DOHH2 (cell line): Measurements from ENCODE around the gene RASIP1.

Source experiments
- H3F3A ChIP-seq: fragments of 200-600 bp; sonication (generic), shearing (Covaris generic); 2 replicates; pipeline ENCODE4 v1.6.0; 2016; ENCODE audit warnings: antibody characterized with exemption, mild to moderate bottlenecking; ENCODE audit not compliant: control insufficient read depth, insufficient read depth
- H3K27ac ChIP-seq: fragments of 200-600 bp; sonication (generic); 2 replicates; pipeline ENCODE4 v1.5.1; 2014; ENCODE audit warnings: low read depth, mild to moderate bottlenecking, low read length, moderate library complexity
- H3K27me3 ChIP-seq: fragments of 200-600 bp; sonication (generic); 2 replicates; pipeline ENCODE4 v1.6.1; 2014; ENCODE audit warnings: mild to moderate bottlenecking, low read length, mixed read lengths; ENCODE audit not compliant: control insufficient read depth
- H3K36me3 ChIP-seq: fragments of 200-600 bp; sonication (generic); 2 replicates; pipeline ENCODE4 v1.6.1; 2014; ENCODE audit warnings: mild to moderate bottlenecking, low read length, moderate library complexity, mixed read lengths; ENCODE audit not compliant: control insufficient read depth
- H3K4me1 ChIP-seq: fragments of 200-600 bp; sonication (generic); 2 replicates; pipeline ENCODE4 v1.6.1; 2014; ENCODE audit warnings: mild to moderate bottlenecking, low read length, mixed read lengths; ENCODE audit not compliant: control insufficient read depth
- H3K4me2 ChIP-seq: fragments of 200-600 bp; sonication (generic); 2 replicates; pipeline ENCODE4 v1.6.0; 2014; ENCODE audit warnings: mild to moderate bottlenecking, low read length, moderate library complexity
- H3K4me3 ChIP-seq: fragments of 200-600 bp; sonication (generic); 2 replicates; pipeline ENCODE4 v1.5.1; 2014; ENCODE audit warnings: mild to moderate bottlenecking, low read length, mixed read lengths
- H3K79me2 ChIP-seq: fragments of 200-600 bp; sonication (generic); 2 replicates; pipeline ENCODE4 v1.6.1; 2014; ENCODE audit warnings: mild to moderate bottlenecking, low read length, mixed read lengths; ENCODE audit not compliant: control insufficient read depth
- H3K9me2 ChIP-seq: fragments of 200-600 bp; sonication (generic); replicated peaks from 2 replicates; pipeline ENCODE4 v1.6.1; 2014; ENCODE audit warnings: mild to moderate bottlenecking, low read length, mixed read lengths; ENCODE audit not compliant: control insufficient read depth
- H3K9me3 ChIP-seq: fragments of 200-600 bp; sonication (generic); 2 replicates; pipeline ENCODE4 v1.6.1; 2014; ENCODE audit warnings: antibody characterized with exemption, low read length, mixed read lengths; ENCODE audit not compliant: control insufficient read depth, insufficient read depth
- H4K20me1 ChIP-seq: fragments of 200-600 bp; sonication (generic); 2 replicates; pipeline ENCODE4 v1.6.0; 2014; ENCODE audit warnings: low read depth, mild to moderate bottlenecking, antibody characterized with exemption, low read length, moderate library complexity; ENCODE audit not compliant: control insufficient read depth, insufficient read depth
- EZH2phosphoT487 ChIP-seq: fragments of 200-600 bp; sonication (generic); IDR thresholded peaks from 2 replicates; pipeline ENCODE4 v1.6.1; 2017; ENCODE audit warnings: borderline replicate concordance, mild to moderate bottlenecking, antibody characterized with exemption, low read length, moderate library complexity, mixed read lengths
- TF ChIP-seq, protein P1 (sequence below): fragments of 200-600 bp; sonication (generic); IDR thresholded peaks from one replicate; pipeline ENCODE4 v1.5.1; 2014; ENCODE audit warnings: antibody characterized with exemption, mild to moderate bottlenecking, low read depth, low read length; ENCODE audit not compliant: poor library complexity, severe bottlenecking

RASIP1 gene

DNA sequence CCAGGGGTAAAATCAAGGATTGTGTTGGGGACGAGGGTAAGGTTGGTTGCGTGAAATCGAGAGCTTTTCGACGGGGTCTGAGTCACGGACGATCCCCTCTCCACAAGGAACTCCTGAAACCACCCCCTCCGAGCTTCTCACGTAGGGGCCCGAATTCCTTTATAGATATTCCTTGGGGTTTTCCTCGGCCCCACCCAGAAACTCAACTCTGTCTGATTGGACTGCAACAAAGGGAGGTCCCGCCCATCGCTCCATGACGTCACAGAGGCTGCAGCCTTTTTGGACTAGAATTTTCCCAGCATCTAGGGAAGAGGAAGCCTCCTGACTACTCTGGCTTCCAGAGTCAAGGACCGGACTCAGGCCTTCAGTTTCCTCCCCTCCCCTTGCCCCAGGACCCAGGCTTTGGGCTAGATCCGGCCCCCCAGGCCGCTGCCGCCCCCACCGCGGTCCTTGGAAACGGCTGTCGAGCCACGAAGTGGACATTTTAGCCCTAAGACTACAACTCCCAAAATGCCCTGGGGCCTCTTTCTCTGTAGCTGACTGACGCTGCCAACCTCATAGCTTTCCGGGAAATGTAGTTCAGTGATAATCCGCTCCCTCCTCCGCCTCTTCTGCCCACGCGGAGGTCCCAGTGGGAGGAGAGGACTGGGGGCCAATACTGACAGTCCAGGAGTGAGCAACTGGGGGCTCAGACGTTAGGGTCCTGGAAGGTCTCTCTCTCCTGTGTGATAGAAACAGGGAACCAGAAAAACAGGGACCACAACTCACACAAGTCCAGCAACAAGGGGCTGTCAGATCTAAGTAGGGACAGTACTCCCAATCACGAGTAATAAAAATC, 6.5 kb upstream of the RASIP1 start, which contains the start of gene IZUMO1:
TSS of gene IZUMO1 (minus strand) at position 172 of the 838 bp plus-strand sequence. CDS start 1,050 bp downstream, outside the sequence.
- H3K27ac ChIP-seq, result no peak within 1 kb of the TSS

DNA sequence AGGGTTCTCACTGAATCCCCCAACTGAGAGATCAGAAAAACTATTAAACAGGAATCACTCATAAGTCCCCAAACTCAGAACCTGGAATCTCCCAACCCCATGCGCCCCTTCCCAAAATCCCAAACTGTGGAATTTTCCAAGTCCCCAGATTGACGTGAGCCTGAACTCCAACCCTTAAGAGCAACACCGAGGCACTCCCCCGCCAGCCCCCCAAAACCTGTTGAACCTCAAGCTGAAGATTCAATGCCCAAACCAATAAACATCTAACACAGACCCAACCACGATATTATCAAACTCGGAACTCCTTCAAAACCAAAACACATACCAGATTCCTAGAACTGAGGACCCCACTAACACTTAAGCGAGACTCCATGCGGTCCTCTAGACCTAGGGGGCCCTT, 5.7 kb upstream of the RASIP1 start:
- TF ChIP-seq, protein P1, sequence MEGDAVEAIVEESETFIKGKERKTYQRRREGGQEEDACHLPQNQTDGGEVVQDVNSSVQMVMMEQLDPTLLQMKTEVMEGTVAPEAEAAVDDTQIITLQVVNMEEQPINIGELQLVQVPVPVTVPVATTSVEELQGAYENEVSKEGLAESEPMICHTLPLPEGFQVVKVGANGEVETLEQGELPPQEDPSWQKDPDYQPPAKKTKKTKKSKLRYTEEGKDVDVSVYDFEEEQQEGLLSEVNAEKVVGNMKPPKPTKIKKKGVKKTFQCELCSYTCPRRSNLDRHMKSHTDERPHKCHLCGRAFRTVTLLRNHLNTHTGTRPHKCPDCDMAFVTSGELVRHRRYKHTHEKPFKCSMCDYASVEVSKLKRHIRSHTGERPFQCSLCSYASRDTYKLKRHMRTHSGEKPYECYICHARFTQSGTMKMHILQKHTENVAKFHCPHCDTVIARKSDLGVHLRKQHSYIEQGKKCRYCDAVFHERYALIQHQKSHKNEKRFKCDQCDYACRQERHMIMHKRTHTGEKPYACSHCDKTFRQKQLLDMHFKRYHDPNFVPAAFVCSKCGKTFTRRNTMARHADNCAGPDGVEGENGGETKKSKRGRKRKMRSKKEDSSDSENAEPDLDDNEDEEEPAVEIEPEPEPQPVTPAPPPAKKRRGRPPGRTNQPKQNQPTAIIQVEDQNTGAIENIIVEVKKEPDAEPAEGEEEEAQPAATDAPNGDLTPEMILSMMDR, result no peak
- no peak for TF ChIP-seq EZH2phosphoT487
- Histone ChIP-seq H3K9me3 (no peaks in the 10 kb centered on the region), H3K27me3 (no peaks in the 10 kb centered on the region), H3K4me2 (no peak overlapping the region), H3K79me2 (no peaks in the 10 kb centered on the region), H3K36me3 (no peaks in the 10 kb centered on the region), H3K9me2 (no peaks in the 10 kb centered on the region), H3K27ac (no peak overlapping the region), H4K20me1 (no peaks in the 10 kb centered on the region), H3K4me3 (no peak overlapping the region), H3K4me1 (peaks cover 13% of the 10 kb centered on the region), H3F3A (no peaks in the 10 kb centered on the region)

More for the DNA sequence above, 6.5 kb upstream of the RASIP1 start, which contains the start of gene IZUMO1:
- no peak within 1 kb of the TSS for H3K4me2 ChIP-seq
- peaks cover 10% of the 10 kb centered on the region for H3K4me1 ChIP-seq
- H3K27me3 ChIP-seq, result peaks cover under 1% of the 10 kb centered on the region; the same call in 1 of the 2 replicates
- no peak within 1 kb of the TSS for H3K4me3 ChIP-seq
- no peaks in the 10 kb centered on the region for H3K9me2 ChIP-seq
- no peaks in the 10 kb centered on the region for H3K9me3 ChIP-seq
- TF ChIP-seq, protein P1, result no peak
- no peak for TF ChIP-seq EZH2phosphoT487
- H4K20me1 ChIP-seq, result no peaks in the 10 kb centered on the region
- no peaks in the 10 kb centered on the region for H3F3A ChIP-seq
- H3K36me3 ChIP-seq, result no peaks in the 10 kb centered on the region
- H3K79me2 ChIP-seq, result no peaks in the 10 kb centered on the region

DNA sequence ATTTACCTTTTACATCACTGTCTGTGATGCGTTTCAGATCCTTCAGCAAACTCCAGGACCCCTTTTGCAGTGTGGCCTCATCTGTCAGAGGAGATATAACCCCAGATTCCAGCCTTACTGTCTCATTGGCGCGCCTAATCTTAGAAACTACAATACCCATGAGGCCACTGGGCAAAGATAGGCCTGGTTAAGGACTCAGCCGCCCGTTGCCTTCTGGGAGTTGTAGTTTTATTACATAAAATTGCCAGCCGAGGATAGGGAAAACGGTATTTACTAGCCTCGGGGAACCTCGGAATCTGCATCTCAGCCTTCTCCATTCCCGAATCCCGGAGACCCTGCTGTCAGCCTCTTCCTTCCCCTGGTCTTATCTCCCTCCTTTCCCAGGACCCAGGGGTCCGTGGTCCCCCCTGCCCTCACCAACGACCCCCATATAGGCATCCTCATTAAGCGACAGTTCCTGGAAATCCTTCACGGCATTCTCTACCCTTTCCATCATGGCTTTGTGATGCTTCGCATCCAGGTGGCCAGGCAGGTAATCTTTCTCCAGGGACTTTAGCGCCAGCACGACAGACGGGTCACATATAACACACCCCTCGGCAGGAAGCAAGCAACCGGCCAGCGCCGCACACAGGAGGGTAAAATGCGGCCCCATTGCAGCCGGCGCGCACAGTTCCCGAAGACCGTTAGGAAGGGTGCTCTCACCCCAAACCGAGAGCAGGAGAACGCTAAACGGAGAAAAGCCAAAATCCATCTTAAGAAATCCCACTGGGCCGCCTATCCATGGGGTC, 5.0 kb upstream of the RASIP1 start:
- no peaks in the 10 kb centered on the region for H4K20me1 ChIP-seq
- H3F3A ChIP-seq, result no peaks in the 10 kb centered on the region
- no peak overlapping the region for H3K4me3 ChIP-seq
- H3K36me3 ChIP-seq, result no peaks in the 10 kb centered on the region
- no peaks in the 10 kb centered on the region for H3K27me3 ChIP-seq
- peaks cover 16% of the 10 kb centered on the region for H3K4me1 ChIP-seq
- H3K4me2 ChIP-seq, result no peak overlapping the region
- H3K9me2 ChIP-seq, result no peaks in the 10 kb centered on the region
- H3K9me3 ChIP-seq, result no peaks in the 10 kb centered on the region
- no peak overlapping the region for H3K27ac ChIP-seq
- TF ChIP-seq EZH2phosphoT487, result no peak
- H3K79me2 ChIP-seq, result no peaks in the 10 kb centered on the region
